GM10248 (cell line): Measurements from ENCODE around the gene NBPF3.
A peak's percentile ranks its signal among the peaks of the same experiment; 100 is the strongest.

Source experiments
- CTCF ChIA-PET: fragments of 300-600 bp; sonication (Branson Sonifier 250); formaldehyde crosslinking; extraction: SDS; loops from one replicate; lab custom pipeline; 2021; ENCODE audit warnings: antibody characterized with exemption; lab: Yijun Ruan, JAX
- POLR2A ChIA-PET: fragments of 350-650 bp; sonication (Branson Sonifier 250); formaldehyde crosslinking; extraction: SDS; loops from one replicate; lab custom pipeline; 2020; ENCODE audit warnings: antibody characterized with exemption; lab: Yijun Ruan, JAX
- DNase-seq: peaks from one replicate; pipeline ENCODE4 v3.0.0; 2012; ENCODE audit errors: extremely low spot score
- TF ChIP-seq, protein P1 (sequence below): IDR thresholded peaks from 2 replicates; pipeline ENCODE4 v1.5.1; 2012; ENCODE audit warnings: mild to moderate bottlenecking, low read depth; ENCODE audit errors: extremely low read depth, missing control alignments, control extremely low read depth

NBPF3 gene

DNA sequence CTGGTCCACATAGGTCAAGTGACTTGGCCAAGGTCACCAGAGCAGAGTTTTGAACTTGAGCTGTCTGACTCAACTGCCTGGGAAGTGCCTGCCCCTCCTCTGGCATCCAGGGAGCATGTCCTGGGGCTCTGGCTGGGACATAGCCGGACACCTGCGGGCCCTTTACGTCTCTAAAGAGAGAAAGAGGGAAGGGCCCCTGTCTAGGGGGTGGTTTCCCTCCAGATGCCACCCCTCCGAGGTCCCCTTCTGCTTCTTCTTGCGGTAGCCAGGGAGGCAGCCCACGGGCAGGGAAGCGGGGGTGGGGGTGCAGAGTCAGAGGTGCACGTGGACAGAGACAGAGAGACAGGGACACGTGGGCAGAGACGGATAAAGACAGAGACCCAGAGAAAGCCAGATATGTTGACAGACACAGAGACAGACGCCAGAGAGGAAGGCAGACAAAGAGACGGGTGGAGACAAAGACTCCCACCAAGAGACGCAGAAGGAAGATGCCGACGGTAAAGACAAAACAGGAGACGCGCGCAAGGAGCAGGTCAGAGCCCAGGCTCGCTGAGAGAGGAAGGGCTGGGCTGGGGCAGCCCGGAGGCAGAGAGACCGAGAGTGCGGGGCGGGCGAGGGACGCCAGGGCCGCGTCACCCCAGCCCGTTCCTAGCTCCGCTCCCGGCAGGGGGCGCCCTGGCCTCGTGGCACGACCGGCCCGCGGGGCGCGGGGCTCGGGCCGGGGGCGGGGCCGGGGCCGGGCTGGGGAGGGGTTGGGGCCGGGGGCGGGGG lies 68.8 kb downstream of the NBPF3 start:
- TF ChIP-seq, protein P1, sequence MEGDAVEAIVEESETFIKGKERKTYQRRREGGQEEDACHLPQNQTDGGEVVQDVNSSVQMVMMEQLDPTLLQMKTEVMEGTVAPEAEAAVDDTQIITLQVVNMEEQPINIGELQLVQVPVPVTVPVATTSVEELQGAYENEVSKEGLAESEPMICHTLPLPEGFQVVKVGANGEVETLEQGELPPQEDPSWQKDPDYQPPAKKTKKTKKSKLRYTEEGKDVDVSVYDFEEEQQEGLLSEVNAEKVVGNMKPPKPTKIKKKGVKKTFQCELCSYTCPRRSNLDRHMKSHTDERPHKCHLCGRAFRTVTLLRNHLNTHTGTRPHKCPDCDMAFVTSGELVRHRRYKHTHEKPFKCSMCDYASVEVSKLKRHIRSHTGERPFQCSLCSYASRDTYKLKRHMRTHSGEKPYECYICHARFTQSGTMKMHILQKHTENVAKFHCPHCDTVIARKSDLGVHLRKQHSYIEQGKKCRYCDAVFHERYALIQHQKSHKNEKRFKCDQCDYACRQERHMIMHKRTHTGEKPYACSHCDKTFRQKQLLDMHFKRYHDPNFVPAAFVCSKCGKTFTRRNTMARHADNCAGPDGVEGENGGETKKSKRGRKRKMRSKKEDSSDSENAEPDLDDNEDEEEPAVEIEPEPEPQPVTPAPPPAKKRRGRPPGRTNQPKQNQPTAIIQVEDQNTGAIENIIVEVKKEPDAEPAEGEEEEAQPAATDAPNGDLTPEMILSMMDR, result peak; percentile 78
- CTCF ChIA-PET, result interaction anchor here (1.1 to 3.7 kb wide), 6 partner anchors 9 to 165 kb away, joined by 3 to 23 read pairs (median 6); no protein-coding TSS in a partner anchor
- POLR2A ChIA-PET, result no interaction called here
- DNase-seq, result peak; percentile 87

DNA sequence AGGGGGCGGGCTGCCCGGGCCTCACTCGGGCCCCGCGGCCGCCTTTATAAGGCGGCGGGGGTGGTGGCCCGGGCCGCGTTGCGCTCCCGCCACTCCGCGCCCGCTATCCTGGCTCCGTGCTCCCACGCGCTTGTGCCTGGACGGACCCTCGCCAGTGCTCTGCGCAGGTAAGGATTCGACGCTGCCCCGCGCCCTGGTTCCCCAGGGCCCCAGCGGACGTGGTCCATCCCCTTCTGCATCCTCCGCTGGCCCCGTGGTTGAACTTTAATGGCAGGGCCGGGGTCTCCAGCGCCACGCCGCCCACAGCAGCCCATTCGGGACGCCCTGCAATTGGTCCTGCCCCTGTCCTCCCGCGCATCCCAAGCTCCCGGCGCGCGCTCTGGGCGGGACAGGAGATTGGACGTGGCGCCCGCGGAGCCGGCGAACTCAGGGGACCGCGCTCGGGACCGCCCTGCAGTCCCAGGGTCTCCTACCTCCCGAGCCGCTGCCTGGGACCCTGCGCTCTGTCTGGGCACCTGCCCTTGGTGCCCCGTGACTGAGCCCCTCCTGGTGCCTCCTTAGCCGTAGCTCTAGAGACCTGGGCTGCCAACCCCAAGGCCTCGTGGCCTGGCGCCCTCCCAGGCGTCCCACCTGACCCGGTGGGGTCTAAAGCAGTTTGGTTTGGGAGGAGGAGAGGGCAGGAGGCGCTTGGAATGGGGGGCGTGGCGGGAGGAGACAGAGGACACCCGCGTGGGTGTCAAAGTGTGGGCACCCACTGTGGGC lies 69.6 kb downstream of the NBPF3 start, which contains the start of gene ALPL:
Gene ALPL, plus strand, starts transcription at position 73 of the 762 bp plus-strand sequence. CDS start 44,659 bp downstream, outside the sequence.
- DNase-seq, result no peak
- TF ChIP-seq, protein P1, result no peak
- ChIA-PET POLR2A (no interaction called here), CTCF (interaction anchor here (1.2 to 3.7 kb wide), 3 partner anchors 9 to 25 kb away, joined by 6 to 23 read pairs (median 6); no protein-coding TSS in a partner anchor)

DNA sequence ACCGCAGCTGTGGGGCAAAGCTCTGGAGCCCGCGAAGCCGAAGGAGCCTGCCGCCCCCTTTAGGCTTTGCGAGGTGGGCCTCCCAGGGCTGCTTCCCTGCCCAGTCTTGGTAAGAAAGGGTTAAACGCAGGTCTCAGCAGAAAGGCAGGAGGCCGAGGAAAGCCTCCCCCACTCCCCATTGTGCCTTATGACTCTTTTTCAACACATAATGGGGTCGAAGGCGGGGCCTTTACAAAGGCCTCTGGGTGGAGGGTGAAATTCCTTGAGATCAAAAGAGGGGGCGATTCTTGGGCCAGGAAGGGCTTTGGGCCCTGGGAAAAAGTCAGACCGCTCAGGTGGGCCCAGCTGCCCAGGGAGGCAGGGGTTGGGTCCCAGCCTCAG lies 70.2 kb downstream of the NBPF3 start:
- ChIA-PET CTCF (interaction anchor here (1.2 to 3.7 kb wide), 4 partner anchors 8 to 25 kb away, joined by 6 to 23 read pairs (median 6); no protein-coding TSS in a partner anchor), POLR2A (no interaction called here)
- TF ChIP-seq, protein P1, result no peak
- DNase-seq, result no peak

DNA sequence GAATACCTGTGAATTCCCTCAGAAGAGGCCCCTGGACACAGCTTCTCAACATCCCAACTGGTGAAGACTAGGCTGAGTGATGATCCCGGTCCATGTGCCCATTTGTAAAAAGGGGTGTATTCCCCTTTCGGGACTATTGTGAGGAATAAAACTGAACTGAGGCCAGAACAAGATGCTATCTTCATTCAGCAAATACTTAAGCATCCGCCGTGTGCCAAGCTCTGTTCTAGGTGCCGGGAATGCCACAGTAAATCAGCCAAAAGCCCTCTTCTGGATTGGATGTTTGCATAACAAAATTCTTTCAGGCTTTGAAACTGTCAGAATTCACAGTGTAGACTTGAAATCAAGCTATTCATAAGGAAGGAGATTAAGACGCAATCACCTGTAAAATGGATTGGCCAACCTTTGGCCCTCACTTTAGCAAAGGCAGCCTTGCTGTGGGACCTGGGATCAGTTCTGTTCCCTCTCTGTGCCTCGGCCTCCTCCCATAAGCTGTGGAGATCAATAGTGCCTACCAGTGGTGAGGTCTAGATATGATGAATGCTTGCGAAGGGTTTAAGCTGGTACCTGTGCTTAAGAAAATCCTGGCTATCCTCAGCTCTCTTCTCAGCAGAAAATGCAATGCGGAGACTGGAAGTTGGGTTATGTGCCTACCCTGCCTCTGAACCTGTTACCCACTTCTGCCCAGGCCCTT lies 71.1 kb downstream of the NBPF3 start:
- TF ChIP-seq, protein P1, result no peak
- CTCF ChIA-PET, result interaction anchor here (1.2 to 1.8 kb wide), 2 partner anchors 24 to 85 kb away, joined by 6 to 7 read pairs; no protein-coding TSS in a partner anchor
- DNase-seq, result no peak
- POLR2A ChIA-PET, result no interaction called here

DNA sequence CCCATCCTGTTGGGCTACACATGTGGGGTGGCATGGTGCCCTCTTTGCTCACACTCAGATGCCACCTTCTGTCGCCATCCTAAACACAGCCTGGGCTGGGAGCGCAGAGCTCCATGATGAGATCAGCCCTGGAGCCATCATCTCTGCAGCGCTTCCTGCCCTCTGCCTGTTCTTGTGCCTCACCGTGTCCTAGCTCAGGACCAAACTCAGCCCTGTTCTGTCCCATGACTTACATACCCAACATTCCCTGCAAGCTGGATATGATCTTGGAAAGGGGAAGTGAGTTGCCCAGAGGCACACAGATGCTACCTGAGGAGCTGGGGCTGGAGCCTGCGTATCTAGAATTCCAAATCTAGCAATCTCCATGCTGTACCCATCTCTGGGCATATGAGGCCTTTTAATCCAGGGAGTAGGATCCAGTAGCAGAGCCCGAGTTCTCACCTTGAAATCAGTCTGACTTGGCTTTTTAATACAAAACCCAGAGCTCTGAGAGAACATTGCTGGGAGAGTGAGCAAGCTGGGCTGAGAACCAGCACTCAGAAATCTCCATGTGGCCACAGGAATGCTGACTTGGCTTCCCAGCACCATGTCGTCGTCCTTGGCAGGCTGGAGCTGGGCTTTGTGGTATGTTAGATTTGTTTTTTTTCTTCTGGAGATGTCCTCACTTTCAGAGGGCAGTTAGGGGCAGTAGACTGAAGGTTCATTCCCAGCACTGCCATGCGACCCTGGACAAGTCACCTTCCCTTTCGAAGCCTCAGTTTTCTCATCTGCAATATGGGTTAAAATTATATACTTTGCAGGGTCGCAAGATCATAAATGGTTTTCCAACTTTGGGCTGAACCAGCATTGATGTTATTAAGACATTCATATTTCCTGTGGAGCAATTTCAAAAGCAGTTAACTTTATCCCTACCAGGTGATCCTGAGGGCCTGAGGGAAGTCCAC lies 71.9 kb downstream of the NBPF3 start:
- TF ChIP-seq, protein P1, result no peak
- POLR2A ChIA-PET, result no interaction called here
- DNase-seq, result no peak
- CTCF ChIA-PET, result interaction anchor here (1.2 to 1.8 kb wide), 4 partner anchors 8 to 85 kb away, joined by 3 to 7 read pairs (median 5); no protein-coding TSS in a partner anchor
